Measurements from ENCODE around the gene FBLN1. TPM values are rescaled to one million over a fixed set of nuclear protein-coding genes. Genes with fewer than 3 reads are reported as not detected.

FBLN1 gene
- total and polyA plus RNA-seq, 2 of the 13 experiments (the other 11 are each of a cell fraction or from before 2014, with no cell fraction given), result 37.3 to 103 TPM

DNA sequence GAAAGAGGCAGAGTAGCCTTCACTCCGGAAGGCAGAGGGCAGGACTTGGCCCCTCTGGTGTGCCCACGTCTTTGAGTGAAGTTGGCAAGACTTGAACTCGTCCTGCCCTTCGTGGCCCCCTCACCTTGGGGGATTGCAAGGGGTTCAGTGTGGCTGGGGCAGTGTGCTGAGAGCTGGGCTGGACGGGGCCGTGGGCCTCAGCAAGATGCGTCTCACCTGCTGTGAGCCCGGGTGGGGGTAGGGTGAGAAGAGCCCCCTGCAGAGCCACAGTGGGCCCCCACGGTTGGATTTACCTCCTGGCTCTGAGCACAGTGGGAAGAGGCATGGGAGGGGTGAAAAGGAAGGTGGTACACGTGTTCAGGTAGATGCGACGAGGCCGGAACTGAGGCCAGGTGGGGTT lies 87.6 kb downstream of the FBLN1 start:
- Histone ChIP-seq H3K27ac (ENCODE audit: extremely low read length, insufficient read depth, low read length) (no peak overlapping the region), H3K4me1 (ENCODE audit: insufficient read depth, low read length) (no peaks in the 10 kb centered on the region), H3K9ac (ENCODE audit: insufficient read depth, low read depth, low read length) (no peak overlapping the region), H3K9me3 (ENCODE audit: low read length) (no peaks in the 10 kb centered on the region; the same call in 1 of the 2 replicates), H3K36me3 (replicated peaks in 1 of 2; ENCODE audit: control insufficient read depth in 1 of 2, insufficient read depth in 2 of 2, low read length in 2 of 2) (peaks cover 4 to 13% of the 10 kb centered on the region in 2 experiments; a peak in 2 of 5 replicates), H3K4me3 (replicated peaks in 1 of 3; ENCODE audit: insufficient read depth in 1 of 3, low read depth in 2 of 3, low read length in 3 of 3) (no peak overlapping the region), H2AFZ (ENCODE audit: low read length) (no peak overlapping the region), H4K20me1 (ENCODE audit: insufficient read depth, low read length) (no peaks in the 10 kb centered on the region), H3K27me3 (ENCODE audit: control insufficient read depth in 1 of 2, insufficient read depth in 2 of 2, low read length in 2 of 2) (no peaks in the 10 kb centered on the region), H3K79me2 (ENCODE audit: insufficient read depth, low read length) (no peaks in the 10 kb centered on the region), H3K4me2 (ENCODE audit: low read depth, low read length) (no peak overlapping the region)
- ChIA-PET CTCF (ENCODE audit: low intra/inter-chr PET ratio, low total read pairs) (no interaction called here), POLR2A (no interaction called here)
- no peak for FAIRE-seq
- no peak for ATAC-seq
- no TSS peak for BruUV-seq (replicated peaks)
- in situ Hi-C loops (cut with HindIII; ENCODE audit: extremely low pct_ligation_motif_present, low pct_unique_long_range_greater_than_20kb), result no loop called here
- no peak for DNase-seq (ENCODE audit: low spot score)
- 93% methylated on average over 10 of the region's 13 CpGs for WGBS (ENCODE audit: low lambda C conversion rate)
- TF ChIP-seq NAIF1 (CRISPR knock-in tag; IDR thresholded peaks at IDR 0.05; ENCODE audit: borderline replicate concordance), result no peak
- TF ChIP-seq, protein P1, sequence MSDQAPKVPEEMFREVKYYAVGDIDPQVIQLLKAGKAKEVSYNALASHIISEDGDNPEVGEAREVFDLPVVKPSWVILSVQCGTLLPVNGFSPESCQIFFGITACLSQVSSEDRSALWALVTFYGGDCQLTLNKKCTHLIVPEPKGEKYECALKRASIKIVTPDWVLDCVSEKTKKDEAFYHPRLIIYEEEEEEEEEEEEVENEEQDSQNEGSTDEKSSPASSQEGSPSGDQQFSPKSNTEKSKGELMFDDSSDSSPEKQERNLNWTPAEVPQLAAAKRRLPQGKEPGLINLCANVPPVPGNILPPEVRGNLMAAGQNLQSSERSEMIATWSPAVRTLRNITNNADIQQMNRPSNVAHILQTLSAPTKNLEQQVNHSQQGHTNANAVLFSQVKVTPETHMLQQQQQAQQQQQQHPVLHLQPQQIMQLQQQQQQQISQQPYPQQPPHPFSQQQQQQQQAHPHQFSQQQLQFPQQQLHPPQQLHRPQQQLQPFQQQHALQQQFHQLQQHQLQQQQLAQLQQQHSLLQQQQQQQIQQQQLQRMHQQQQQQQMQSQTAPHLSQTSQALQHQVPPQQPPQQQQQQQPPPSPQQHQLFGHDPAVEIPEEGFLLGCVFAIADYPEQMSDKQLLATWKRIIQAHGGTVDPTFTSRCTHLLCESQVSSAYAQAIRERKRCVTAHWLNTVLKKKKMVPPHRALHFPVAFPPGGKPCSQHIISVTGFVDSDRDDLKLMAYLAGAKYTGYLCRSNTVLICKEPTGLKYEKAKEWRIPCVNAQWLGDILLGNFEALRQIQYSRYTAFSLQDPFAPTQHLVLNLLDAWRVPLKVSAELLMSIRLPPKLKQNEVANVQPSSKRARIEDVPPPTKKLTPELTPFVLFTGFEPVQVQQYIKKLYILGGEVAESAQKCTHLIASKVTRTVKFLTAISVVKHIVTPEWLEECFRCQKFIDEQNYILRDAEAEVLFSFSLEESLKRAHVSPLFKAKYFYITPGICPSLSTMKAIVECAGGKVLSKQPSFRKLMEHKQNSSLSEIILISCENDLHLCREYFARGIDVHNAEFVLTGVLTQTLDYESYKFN (CRISPR knock-in tag; conservative IDR thresholded peaks at IDR 0.05), result no peak
- no peak for TF ChIP-seq MIER3 (CRISPR knock-in tag; IDR thresholded peaks at IDR 0.05; ENCODE audit: borderline replicate concordance)
- TF ChIP-seq, protein P2, sequence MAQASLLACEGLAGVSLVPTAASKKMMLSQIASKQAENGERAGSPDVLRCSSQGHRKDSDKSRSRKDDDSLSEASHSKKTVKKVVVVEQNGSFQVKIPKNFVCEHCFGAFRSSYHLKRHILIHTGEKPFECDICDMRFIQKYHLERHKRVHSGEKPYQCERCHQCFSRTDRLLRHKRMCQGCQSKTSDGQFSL (CRISPR knock-in tag; IDR thresholded peaks at IDR 0.05), result no peak
- TF ChIP-seq SRSF9 (IDR thresholded peaks at IDR 0.05; ENCODE audit: borderline replicate concordance, insufficient read depth, low read depth, low read length, poor library complexity, severe bottlenecking), result no peak
- TF ChIP-seq PAWR (CRISPR knock-in tag; IDR thresholded peaks at IDR 0.05; ENCODE audit: borderline replicate concordance), result no peak
- no peak for TF ChIP-seq ZNF773 (CRISPR knock-in tag; IDR thresholded peaks at IDR 0.05; ENCODE audit: borderline replicate concordance)
- TF ChIP-seq, protein P3, sequence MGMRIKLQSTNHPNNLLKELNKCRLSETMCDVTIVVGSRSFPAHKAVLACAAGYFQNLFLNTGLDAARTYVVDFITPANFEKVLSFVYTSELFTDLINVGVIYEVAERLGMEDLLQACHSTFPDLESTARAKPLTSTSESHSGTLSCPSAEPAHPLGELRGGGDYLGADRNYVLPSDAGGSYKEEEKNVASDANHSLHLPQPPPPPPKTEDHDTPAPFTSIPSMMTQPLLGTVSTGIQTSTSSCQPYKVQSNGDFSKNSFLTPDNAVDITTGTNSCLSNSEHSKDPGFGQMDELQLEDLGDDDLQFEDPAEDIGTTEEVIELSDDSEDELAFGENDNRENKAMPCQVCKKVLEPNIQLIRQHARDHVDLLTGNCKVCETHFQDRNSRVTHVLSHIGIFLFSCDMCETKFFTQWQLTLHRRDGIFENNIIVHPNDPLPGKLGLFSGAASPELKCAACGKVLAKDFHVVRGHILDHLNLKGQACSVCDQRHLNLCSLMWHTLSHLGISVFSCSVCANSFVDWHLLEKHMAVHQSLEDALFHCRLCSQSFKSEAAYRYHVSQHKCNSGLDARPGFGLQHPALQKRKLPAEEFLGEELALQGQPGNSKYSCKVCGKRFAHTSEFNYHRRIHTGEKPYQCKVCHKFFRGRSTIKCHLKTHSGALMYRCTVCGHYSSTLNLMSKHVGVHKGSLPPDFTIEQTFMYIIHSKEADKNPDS (CRISPR knock-in tag; IDR thresholded peaks at IDR 0.05), result no peak
- TF ChIP-seq ZNF557 (CRISPR knock-in tag; IDR thresholded peaks at IDR 0.05), result no peak
- TF ChIP-seq TAF1 (CRISPR knock-in tag; IDR thresholded peaks at IDR 0.05), result no peak
- TF ChIP-seq, protein P4, sequence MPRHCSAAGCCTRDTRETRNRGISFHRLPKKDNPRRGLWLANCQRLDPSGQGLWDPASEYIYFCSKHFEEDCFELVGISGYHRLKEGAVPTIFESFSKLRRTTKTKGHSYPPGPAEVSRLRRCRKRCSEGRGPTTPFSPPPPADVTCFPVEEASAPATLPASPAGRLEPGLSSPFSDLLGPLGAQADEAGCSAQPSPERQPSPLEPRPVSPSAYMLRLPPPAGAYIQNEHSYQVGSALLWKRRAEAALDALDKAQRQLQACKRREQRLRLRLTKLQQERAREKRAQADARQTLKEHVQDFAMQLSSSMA (CRISPR knock-in tag; IDR thresholded peaks at IDR 0.05), result no peak
- no peak for TF ChIP-seq CHD2 (IDR thresholded peaks at IDR 0.05; ENCODE audit: low read depth, low read length)
- no peak for TF ChIP-seq ARID2 (CRISPR knock-in tag; IDR thresholded peaks at IDR 0.05; ENCODE audit: borderline replicate concordance)
- TF ChIP-seq NFYB (CRISPR knock-in tag; IDR thresholded peaks at IDR 0.05), result no peak
- intact Hi-C loops (cut with micrococcal nuclease; ENCODE audit: unreplicated experiment), result no loop called here

All from HepG2 (cell line).